OCI-LY1 (cell line): Measurements from ENCODE around the gene LINC01488.

ENCODE experiments used
- EZH2 ChIP-seq: fragments of 200-600 bp; sonication (generic), shearing (Covaris generic); IDR thresholded peaks from 2 replicates; pipeline ENCODE4 v1.8.0; 2017; ENCODE audit warnings: borderline replicate concordance, mixed run types, mild to moderate bottlenecking, antibody characterized with exemption, low read length, moderate library complexity, mixed read lengths
- TF ChIP-seq, protein P1 (sequence below): fragments of 200-600 bp; sonication (generic), shearing (Covaris generic); IDR thresholded peaks from 2 replicates; pipeline ENCODE4 v1.5.1; 2017; ENCODE audit warnings: mild to moderate bottlenecking, antibody characterized with exemption, low read length, moderate library complexity, mixed read lengths

DNA sequence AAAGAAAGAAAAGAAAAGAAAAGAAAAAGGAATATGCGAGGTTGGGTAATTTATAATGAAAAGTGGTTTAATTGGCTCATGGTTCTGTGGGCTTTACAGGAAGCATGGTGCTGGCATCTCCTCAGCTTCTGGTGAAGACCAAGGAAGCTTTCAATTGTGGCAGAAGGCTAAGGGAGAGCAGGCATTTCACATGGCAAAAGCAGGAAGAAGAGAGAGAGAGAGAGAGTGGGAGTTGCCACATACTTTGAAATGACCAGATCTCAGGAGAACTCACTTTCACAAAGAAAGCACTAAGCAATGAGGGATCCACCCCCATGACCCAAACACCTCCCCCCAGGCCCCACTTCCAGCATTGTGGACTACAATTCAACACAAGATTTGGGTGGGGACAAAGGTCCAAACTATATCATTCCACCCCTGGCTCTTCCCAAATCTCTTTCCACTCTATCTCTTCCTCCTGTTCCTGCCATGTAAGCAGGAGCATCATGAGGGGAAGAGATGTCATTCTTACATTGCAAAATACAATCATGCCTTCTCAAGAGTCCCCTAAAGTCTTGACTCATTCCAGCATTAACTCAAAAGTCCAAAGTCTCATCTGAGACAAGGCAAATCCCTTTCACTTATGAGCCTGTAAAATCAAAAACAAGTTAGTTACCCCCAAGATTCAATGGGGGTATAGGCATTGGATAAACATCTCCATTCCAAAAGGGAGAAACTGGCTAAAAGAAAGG lies 38.9 kb downstream of the LINC01488 start:
- TF ChIP-seq, protein P1, sequence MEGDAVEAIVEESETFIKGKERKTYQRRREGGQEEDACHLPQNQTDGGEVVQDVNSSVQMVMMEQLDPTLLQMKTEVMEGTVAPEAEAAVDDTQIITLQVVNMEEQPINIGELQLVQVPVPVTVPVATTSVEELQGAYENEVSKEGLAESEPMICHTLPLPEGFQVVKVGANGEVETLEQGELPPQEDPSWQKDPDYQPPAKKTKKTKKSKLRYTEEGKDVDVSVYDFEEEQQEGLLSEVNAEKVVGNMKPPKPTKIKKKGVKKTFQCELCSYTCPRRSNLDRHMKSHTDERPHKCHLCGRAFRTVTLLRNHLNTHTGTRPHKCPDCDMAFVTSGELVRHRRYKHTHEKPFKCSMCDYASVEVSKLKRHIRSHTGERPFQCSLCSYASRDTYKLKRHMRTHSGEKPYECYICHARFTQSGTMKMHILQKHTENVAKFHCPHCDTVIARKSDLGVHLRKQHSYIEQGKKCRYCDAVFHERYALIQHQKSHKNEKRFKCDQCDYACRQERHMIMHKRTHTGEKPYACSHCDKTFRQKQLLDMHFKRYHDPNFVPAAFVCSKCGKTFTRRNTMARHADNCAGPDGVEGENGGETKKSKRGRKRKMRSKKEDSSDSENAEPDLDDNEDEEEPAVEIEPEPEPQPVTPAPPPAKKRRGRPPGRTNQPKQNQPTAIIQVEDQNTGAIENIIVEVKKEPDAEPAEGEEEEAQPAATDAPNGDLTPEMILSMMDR, result no peak
- TF ChIP-seq EZH2, result no peak
